ENCODE measurements around the gene LGI4.
"Not testable (repeated sequence)": the region's sequence is repeated elsewhere in the genome, so short reads cannot be mapped to it uniquely, and the experiment has no call there.

LGI4 gene

DNA sequence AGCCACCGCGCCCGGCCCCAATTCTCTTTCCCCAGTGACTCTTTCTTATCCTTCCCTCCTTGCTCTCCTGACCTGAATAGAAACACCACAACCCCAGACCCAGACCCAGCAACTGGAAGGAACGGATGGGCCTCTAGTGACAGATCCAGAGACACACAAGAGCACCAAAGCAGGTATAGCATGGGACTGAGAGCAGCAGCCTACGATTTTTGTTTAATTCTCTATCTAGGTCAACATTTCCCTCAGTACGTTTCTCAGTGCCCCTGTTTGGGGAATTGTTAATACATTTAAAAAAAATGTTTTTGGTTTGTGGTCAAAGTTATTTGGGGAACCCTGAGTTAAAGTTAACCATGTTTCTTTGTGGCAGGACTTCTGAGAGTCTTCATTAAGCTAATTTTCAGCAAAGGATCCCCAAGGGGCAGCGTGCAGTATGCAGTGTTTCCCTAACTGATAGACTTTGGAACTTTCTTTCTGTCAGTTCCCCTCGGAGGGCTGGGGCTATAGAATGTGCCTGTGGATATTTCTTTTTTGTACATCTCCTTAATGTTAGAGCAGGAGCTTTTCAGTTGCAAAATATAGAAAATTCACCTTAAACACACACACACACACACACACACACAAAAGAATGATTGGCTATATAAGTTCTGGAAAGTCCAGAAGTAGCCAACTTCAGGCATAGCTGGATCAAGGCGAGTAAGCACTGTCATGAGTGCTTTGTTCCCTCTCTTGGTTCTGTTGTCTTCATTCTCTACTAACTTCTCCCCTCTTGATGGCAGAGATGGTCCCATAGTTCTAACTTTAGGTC, 26.0 kb upstream of the LGI4 start:
- no peak for DNase-seq (ENCODE audit: low read depth)

DNA sequence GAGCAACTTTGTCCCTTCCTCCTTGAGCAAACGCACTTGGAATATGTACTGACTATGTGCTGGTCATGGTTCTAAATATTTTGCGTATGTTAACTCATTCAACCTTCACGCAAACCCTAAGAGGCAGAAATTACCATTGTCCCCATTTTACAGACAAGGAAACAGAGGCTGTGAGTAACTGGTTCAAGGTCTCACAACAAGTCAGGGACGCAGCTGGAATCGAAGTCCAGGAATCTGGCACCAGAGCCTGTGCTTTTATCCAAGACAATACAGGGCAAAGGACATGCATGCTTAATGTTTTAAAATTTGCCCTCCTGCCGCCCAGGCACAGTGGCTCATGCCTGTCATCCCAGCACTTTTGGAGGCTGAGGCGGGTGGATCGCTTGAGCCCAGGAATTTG, 24.7 kb upstream of the LGI4 start:
- DNase-seq (ENCODE audit: low read depth): no peak

DNA sequence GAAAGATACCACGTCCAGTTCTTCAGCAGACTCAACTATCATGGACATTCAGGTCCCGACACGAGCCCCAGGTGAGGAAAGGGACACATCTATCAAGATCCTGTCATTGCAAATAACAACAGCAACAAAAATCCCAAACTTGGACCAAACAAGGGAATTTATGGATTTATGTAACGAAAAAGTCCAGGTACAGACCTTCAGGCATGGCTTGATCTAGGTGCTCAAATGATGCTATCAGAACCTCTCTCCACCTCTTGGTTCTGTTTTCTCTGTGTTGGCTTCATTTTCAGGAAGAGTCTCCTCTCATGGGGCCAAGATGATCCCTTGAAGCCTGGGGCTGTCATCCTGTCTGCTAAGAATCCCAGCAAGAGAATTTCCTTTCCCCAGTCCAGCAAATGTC, 22.6 kb upstream of the LGI4 start:
- no peak for DNase-seq (ENCODE audit: low read depth)

DNA sequence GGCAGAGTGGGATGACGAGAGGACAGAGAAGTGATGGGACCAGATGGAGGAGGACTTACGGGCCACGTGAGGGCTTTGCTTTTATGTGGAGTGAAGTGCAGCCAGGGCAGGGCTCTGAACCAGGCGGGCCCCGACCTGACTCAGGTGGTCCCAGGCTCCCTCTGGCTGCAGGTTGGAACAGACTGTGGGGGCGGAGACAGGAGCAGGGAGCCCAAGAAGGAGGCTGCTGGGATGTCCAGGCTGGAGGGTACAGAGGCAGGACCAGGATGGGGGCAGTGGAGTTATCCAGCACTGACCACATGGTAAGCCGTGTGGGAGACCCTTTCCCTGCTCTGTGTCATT, 21.8 kb upstream of the LGI4 start:
- no peak for DNase-seq (ENCODE audit: low read depth)

DNA sequence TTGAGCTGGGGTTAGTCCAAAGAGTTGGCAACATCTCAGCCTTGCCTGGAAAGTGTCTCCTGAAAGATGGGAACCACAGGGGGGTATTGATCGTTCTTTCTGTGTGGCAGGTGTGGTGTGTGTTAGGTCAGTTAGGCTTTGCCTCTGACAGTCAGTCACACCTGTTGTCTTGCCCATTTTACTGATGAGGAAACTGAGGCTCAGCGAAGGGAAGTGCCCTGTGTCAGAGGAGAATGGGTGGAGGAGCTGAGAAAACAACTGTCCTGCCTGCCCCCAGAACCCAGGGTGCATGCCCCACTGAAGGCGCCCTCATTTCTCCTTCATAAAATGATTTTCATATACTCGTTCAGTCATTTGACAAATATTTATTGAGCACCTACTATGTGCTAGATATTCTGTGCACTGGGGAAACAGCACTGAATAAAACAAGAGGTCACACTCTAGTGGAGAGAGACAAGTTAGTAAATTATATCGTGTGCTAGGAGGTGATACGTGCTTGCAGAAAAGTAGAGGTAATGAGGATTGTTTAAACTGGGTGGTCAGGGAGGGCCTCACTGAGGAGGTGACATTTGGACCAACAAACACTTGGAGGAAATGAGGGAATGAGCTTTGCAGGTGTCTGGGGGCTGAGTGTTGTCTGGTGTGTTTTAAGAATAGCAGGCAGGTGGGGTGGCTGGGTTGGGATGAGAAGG, 21.3 kb upstream of the LGI4 start:
- DNase-seq (ENCODE audit: low read depth): no peak

DNA sequence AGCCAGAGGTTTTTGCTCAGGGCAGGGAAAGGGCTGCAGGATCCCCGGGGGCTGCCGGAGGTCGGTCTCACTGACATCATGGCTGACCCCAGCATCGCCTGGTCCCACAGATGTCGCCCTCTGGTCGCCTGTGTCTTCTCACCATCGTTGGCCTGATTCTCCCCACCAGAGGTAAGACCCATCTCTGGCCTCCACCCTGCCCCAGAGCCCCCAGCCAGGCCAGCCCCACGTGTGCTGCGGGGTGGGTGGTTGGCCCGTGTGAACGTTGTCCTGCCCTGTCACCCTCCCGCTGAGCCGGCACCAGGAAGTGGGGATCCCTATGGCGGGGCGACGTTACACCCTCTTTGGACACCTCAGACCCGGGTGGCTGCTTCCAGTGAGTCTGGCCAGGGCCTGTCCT, 20.6 kb upstream of the LGI4 start:
- DNase-seq (ENCODE audit: low read depth): no peak

DNA sequence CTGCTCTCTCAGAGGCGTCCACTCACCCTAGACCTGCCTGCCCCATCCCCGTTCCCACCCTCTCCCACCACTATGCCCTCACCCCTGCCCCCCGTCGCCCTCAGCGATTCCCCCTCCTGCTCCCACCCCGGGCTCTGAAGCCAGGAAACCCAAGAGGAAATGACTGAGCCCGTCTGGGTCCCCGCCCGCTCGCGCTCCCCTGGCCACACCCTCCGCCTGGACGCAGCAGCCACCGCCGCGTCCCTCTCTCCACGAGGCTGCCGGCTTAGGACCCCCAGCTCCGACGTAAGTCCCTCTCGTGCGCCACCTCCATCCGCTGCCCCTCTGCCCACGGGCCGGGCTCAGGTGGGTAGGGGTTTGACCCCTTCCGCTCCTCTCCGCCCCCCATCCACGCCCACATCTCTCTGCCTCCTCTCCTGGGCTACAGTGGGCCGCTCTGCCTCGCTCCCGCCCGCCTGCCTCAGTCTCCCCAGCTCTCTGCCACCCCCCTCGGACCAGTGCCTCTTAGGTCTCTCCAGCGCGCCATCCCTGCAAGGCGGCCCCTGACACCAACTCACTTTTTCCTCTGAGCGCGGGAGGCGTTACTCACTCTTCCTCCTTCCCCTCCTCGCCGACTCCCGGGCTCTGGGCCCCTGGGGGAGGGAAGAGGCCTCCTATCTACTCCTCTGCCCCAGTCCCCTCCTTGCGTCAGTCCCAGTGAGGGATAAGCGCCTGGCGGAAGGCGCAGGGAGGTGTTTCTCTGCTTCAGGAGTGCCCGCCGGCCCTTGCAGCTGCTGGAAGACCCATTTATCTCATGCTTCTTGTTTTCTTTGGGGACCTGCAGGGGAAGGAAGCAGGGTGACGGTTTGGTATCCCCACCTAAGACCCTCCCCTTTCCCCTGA, 19.9 kb upstream of the LGI4 start, which contains the start of gene FXYD5:
Gene FXYD5, plus strand, starts transcription at position 211 of the 882 bp plus-strand sequence. CDS start 816 bp downstream, outside the sequence.
- DNase-seq (ENCODE audit: low read depth): peak; percentile 81

DNA sequence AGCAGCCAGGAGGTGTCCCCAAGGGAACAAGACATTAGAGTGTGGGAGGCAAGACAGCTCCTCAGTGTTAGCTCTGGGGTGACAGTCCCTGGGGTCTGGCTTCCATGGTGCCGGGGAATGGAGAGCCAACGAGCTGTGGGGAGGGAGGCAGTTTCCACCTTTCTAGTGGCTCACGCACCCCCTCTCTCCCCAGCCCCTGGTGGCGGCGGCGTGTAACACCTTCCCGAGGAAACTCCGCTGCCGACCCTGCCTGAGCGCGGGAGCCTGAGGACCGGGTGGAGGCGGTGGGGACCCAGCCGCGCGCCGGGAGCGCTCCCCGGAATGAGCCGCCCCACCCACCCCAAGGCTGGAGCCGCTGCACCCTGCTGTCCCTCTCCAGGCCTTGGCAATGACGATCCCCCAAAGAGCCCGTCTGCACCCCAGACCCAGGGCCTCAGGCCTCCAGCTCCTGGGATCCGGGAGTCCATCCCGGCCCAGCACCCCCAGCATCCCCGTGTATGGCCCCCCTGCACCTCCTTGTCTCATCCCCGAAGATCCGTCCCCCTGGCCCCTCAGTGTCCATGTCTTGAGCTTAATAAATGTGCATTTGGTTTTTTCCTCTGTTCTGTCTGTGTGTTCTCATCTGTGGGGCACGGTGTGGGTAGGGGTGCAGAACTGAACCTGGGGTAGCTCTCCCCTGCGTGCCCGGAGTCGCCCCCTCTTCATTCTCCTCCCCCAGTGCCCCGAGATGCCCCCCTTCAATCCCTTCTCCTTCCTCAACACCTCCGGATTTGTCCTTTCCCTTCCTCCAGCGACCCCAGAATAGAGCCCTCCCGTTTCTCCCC, 19.1 kb upstream of the LGI4 start:
- no peak for DNase-seq (ENCODE audit: low read depth)

DNA sequence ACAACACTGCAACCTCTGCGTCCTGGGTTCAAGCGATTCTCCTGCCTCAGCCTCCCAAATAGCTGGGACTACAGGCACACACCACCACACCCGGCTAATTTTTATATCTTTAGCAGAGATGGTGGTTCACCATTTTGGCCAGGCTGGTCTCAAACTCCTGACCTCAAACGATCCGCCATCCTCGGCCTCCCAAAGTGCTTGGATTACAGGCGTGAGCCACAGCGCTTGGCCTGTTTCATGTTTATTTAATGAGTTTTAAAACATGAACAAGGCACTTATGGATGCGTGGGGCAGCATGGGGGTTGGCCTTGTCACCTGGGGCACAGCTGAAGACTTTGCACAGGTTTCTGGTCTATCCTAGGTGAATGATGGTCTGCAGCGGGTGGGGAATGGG, 18.3 kb upstream of the LGI4 start:
- not testable (repeated sequence) for DNase-seq (ENCODE audit: low read depth)

DNA sequence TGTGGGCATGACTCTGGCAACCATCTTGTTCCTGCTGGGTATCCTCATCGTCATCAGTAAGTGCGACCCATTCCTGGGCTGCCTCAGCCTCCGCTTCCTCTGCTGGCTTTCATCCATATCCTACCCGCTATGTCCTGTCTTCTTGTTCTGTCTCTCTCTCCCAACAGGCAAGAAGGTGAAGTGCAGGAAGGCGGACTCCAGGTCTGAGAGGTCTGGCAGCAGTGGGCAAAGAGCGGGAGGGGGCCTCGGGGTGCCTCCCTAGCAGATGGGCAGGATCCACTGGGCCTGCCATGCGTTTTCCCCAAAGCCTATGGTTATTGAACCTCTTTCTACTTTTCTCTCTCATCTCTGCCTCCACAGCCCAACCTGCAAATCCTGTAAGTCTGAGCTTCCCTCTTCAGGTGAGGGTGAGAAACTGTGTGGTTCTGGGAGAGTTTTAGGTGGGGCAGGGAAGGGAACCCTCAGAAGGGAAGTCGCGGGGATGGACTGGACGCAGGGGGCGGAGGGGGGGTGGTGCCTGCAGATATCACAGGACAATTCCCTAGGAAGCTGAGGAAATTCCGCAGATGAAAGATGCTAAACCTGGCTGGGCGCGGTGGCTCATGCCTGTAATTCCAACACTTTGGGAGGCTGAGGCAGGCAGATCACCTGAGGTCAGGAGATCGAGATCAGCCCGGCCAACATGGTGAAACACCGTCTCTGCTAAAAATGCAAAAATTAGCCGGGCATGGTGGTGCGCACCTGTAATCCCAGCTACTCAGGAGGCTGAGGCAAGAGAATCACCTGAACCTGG, 16.6 kb upstream of the LGI4 start:
- no peak for DNase-seq (ENCODE audit: low read depth)

DNA sequence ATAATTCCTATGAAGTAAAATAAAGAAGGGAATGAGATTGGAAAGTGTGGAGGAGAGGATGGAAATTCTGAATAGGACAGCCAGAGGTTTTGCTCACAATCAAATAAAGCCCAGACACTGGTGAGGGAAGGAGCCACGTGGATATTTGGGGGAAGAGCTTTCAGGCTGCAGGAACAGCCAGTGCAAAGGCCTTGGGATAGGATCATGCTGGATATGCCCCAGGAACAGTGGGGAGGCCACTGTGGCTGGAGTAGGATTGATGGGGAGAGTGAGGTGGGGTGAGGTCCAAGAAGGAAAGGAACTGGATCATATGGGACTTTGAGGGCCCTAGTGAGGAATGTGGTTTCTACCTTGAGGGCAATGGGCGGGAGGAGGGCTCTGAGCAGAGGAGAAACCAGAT, 15.6 kb upstream of the LGI4 start:
- no peak for DNase-seq (ENCODE audit: low read depth)

DNA sequence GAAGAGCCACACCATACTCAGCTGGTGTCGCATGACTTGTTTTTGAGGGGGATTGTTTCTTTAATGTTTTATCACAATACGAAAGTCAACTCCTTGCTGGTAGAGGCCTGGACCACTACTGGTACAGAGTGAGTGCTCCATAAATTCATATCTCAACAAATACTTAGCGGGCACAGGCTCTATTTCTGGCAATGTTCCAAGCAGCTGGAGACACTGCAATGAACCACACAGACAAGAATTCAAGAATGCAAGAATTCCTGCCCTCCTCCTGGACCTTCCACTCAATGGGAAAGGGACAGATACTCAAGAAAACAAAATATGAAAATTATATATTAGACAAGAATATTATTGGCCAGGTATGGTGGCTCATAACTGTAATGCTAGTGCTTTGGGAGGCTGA, 14.6 kb upstream of the LGI4 start:
- DNase-seq (ENCODE audit: low read depth): no peak

DNA sequence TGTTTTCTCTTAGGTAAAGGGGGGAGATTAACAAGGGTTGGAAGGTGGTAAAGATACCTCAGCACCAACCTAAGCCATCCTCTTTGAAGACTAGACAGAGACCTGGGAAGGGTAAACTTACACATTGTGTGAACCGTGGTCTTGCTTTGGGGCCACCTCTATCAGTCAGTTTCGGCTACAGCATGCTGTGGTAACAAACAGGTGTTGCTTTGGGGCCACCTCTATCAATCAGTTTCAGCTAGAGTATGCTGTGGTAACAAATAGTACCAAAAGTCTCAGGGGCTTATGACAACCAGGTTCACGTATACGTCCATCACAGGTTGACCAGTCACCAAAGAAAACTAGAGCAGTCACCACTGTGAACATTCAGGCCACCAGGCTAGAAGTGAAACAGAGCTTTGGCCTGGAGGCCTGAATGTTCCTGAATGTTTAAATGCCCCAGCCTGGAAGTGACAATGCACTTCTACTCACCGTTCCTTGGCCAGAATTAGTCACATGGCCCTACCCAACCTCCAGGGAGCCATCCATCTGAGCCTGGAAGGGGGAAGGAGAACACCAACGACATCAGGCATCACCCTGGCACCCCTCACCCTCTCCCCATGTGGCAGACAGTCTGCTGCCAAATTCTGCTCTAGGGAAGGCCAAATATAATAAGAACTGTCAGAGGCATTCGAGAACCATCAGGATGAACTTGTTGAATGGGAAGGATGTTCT, 12.0 kb upstream of the LGI4 start:
- DNase-seq (ENCODE audit: low read depth): no peak

DNA sequence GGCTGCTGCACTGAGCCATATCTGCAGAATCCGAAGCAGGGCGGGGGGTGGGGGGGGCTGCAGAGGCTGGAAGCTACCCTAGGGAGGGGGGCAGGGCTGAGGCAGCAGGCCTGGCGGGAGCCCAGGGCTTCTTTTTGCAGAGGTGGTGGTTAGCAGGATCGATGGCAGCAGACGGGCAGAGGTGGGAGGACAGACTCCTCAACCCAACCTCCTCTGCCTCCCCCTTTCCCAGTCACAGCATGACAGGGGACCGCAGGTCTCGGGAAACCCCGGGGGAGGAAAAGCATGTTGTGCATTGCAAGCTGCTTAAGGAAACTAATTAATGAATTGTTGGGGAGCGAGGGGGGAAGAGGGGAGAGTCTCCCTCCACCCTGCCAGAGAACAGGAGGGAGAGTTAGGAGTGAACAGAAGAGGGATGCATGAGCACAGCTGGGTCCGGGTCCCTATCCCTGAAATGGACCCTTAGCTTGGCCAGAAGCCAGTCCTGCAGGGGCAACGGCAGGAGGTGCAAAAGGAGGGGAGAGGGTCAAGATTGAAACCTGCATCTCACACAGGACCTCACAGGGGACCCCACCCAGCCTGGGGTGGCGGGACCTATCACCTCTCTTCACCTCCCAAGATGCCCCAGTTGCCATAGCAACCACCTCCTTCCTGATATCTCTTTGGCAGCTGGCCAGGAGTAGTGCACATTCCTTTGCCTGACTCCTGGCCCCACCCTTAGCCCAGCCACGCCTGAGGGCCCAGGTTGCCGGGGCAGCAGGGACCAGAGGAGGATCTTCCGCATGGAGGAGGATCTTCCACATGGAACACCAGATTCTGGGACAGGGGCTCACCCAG, 10.0 kb upstream of the LGI4 start:
- DNase-seq (ENCODE audit: low read depth): peak; percentile 48

DNA sequence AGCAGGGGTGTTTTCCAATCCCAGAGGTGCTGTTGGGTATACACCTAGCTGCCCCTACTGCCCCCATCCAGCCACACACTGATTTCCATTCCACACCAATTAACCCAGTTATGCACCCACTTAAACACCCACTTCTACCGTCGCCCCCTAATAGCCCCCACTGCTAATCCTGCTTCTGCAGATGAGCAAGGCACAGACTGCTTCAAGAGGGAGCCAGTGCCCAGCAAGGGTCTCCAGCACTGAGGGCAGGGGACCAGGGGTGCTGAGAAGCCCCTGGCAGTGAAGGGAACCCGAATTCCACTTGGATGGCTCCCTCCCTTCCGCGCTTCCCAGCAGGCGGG, 9.4 kb upstream of the LGI4 start:
- DNase-seq (ENCODE audit: low read depth): no peak

DNA sequence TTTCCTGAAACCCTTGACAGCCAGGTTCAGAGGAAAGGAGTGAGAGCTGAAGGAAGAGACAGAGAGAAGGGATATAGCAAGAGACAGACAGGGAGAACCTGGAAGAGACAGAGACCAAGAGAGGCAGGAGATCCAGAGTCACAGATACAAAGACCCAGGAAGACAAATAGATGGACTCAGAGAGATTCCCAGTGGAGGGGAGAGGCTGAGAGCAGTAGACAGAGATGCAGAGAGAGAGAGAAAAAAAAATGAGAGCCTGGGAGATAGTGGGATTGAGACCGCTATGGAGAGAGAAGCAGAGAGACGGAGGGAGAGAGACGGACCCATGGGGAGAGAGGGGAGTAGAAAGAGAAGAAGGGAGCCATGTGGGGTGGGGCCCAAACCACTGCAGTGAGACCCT, 9.0 kb upstream of the LGI4 start:
- no peak for DNase-seq (ENCODE audit: low read depth)

DNA sequence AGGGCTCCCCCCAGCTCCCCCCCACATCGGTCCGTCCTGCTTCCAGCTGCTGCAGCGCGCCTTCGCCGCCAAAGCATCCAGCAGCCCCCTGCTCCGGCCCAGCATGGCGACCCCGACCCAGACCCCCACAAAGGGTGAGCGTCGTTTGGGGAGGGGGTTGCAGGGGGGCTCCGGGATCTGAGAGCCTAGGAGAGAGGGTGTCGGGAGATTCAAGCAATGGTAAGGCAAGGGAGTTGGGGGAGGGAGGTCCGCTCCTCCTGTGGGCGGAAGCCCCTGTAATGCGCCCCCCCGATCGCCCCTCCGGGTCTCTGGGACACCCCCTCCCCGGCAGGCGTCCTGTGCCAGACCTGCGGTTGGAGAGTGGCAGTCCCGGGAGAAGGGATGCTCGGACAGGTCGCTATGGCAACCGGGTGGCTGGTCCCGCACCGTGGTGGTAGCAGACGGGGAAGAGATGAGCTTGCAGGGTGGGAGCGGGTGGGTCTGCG, 8.4 kb upstream of the LGI4 start, which contains the start of gene FXYD7:
Gene FXYD7, plus strand, starts transcription at position 25 of the 485 bp plus-strand sequence. Its CDS starts 79 bp downstream, at position 104.
- no peak for DNase-seq (ENCODE audit: low read depth)

DNA sequence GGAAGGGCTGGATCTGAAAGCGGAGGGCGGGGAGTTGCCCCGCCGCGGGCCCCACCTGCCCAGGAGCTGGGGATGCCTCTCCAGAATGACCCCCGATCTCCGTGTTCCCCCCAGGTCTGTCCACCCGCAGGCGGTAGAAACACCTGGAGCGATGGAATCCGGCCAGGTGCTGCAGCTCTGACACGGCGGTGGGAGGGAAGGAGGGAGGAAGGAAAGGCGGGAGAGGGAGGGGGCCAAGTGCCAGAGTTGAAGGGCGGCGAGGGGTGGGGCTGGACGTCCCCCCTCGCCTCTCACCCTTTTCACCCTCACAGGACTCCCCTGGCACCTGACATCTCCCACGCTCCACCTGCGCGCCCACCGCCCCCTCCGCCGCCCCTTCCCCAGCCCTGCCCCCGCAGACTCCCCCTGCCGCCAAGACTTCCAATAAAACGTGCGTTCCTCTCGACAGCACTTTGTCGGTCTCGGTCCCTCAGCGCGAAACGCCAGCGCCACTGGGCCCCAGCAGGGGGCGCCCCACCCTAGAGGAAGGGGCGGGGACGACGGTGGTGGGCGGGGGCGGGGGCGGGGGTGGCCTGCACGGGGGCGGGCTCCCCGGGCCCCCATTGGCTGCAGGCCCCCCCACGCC, 7.9 kb upstream of the LGI4 start:
- no peak for DNase-seq (ENCODE audit: low read depth)

All from amniotic epithelial cell (primary cell).